B cell (primary cell): ENCODE measurements around the gene DLGAP4. TPM values are rescaled to one million over a fixed set of nuclear protein-coding genes. Genes with fewer than 3 reads are reported as not detected.

ENCODE experiments used
- ATAC-seq: fragments of 200-7000 bp; cut with Tn5 transposase; one replicate; pipeline ENCODE4 v1.10.0; 2021; ENCODE audit warnings: low read depth, mild to moderate bottlenecking, moderate number of reproducible peaks, moderate library complexity
- CTCF ChIA-PET: fragments of 350-600 bp; sonication (Branson Sonifier 250); formaldehyde crosslinking; loops from one replicate; lab custom pipeline; 2021; ENCODE audit warnings: antibody characterized with exemption, inconsistent platforms; lab: Charles Lee
- POLR2A ChIA-PET: fragments of 350-600 bp; sonication (Branson Sonifier 250); formaldehyde crosslinking; loops from one replicate; lab custom pipeline; 2021; ENCODE audit warnings: antibody characterized with exemption; lab: Charles Lee
- DNase-seq: peaks from one replicate; pipeline ENCODE4 v3.0.0; 2013
- H2AFZ ChIP-seq: 2 replicates; pipeline ENCODE4 v1.6.1; 2012; ENCODE audit warnings: mild to moderate bottlenecking, low read depth, low read length; ENCODE audit not compliant: insufficient read depth, poor library complexity, severe bottlenecking
- H3K27ac ChIP-seq, 2 donors: 1 replicate in 1 of 2; 2 replicates in 1 of 2; pipeline ENCODE4 v1.5.1; 2012 to 2013; ENCODE audit warnings: low read length in 2 of 2, mild to moderate bottlenecking in 2 of 2, moderate library complexity in 1 of 2
- H3K27me3 ChIP-seq, 4 experiments: fragments of 200-600 bp in 1 of 4; sonication (generic) in 1 of 4; replicated peaks in 1 of 4; 1 replicate in 2 of 4; 2 replicates in 2 of 4; pipeline versions ENCODE4 v1.6.1 to v1.7.0; 2013 to 2016; ENCODE audit warnings: low read length in 3 of 4, mild to moderate bottlenecking in 2 of 4, mixed read lengths in 1 of 4, moderate library complexity in 1 of 4; ENCODE audit not compliant: insufficient read depth in 4 of 4, control insufficient read depth in 3 of 4; ENCODE audit errors: control extremely low read depth in 1 of 4
- H3K36me3 ChIP-seq, 2 experiments: replicated peaks in 1 of 2; 1 replicate in 1 of 2; 2 replicates in 1 of 2; pipeline versions ENCODE4 v1.6.1 to v1.7.1; 2013; ENCODE audit warnings: low read length in 1 of 2; ENCODE audit not compliant: insufficient read depth in 2 of 2, control insufficient read depth in 1 of 2; ENCODE audit errors: control extremely low read depth in 1 of 2, extremely low read depth in 1 of 2
- H3K4me1 ChIP-seq, 2 donors: fragments of 200-600 bp in 1 of 2; sonication (generic) in 1 of 2; 1 replicate in 1 of 2; 2 replicates in 1 of 2; pipeline versions ENCODE4 v1.5.1 to v1.6.1; 2013 to 2017; ENCODE audit warnings: low read length in 2 of 2; ENCODE audit not compliant: control insufficient read depth in 2 of 2, insufficient read depth in 2 of 2
- H3K4me2 ChIP-seq: replicated peaks from 2 replicates; pipeline ENCODE3; 2012; ENCODE audit warnings: mild to moderate bottlenecking, low read depth, low read length; ENCODE audit not compliant: poor library complexity, severe bottlenecking
- H3K4me3 ChIP-seq, 5 experiments: fragments of 200-600 bp in 1 of 5; sonication (generic) in 1 of 5; 1 replicate in 3 of 5; 2 replicates in 2 of 5; pipeline versions ENCODE4 v1.5.1 to v1.7.0; 2011 to 2016; ENCODE audit warnings: low read length in 4 of 5, mild to moderate bottlenecking in 4 of 5, low read depth in 2 of 5, control low read depth in 1 of 5, moderate library complexity in 1 of 5; ENCODE audit not compliant: insufficient read depth in 1 of 5; ENCODE audit errors: control extremely low read depth in 1 of 5, extremely low read depth in 1 of 5
- H3K79me2 ChIP-seq: fragments of 200-600 bp; sonication (generic); one replicate; pipeline ENCODE4 v1.6.0; 2016; ENCODE audit warnings: low read length; ENCODE audit not compliant: control insufficient read depth, insufficient read depth
- H3K9ac ChIP-seq: fragments of 200-600 bp; sonication (generic); 2 replicates; pipeline ENCODE4 v1.6.1; 2017; ENCODE audit warnings: mild to moderate bottlenecking, low read length, moderate library complexity
- H3K9me3 ChIP-seq, 3 donors: one replicate each; pipeline versions ENCODE4 v1.6.1 to v1.7.1; 2013; ENCODE audit warnings: low read length in 2 of 3; ENCODE audit not compliant: control insufficient read depth in 2 of 3, insufficient read depth in 1 of 3; ENCODE audit errors: control extremely low read depth in 1 of 3
- H4K20me1 ChIP-seq: 2 replicates; pipeline ENCODE4 v1.6.0; 2012; ENCODE audit warnings: mild to moderate bottlenecking, low read length; ENCODE audit not compliant: insufficient read depth, control insufficient read depth, poor library complexity, severe bottlenecking
- H3K27ac Mint-ChIP-seq: one replicate; pipeline ENCODE4 v1.8.0; 2021; ENCODE audit warnings: mixed read lengths
- H3K27me3 Mint-ChIP-seq: one replicate; pipeline ENCODE4 v1.8.0; 2021; ENCODE audit warnings: mixed read lengths
- H3K4me1 Mint-ChIP-seq: one replicate; pipeline ENCODE4 v1.8.0; 2021; ENCODE audit warnings: mixed read lengths
- H3K4me3 Mint-ChIP-seq: one replicate; pipeline ENCODE4 v1.8.0; 2021; ENCODE audit warnings: mixed read lengths
- H3K9me3 Mint-ChIP-seq: one replicate; pipeline ENCODE4 v1.8.0; 2022; ENCODE audit warnings: mixed read lengths; ENCODE audit not compliant: insufficient read depth
- EZH2 ChIP-seq: IDR thresholded peaks from 2 replicates; pipeline ENCODE4 v1.6.1; 2012; ENCODE audit warnings: borderline replicate concordance, low read depth, mild to moderate bottlenecking, moderate library complexity, low read length; ENCODE audit not compliant: insufficient read depth, poor library complexity, severe bottlenecking
- WGBS: methylation state at CpG from one replicate; pipeline ENCODE4 v1.1.5; 2013; ENCODE audit warnings: missing lambda C conversion rate; ENCODE audit not compliant: insufficient coverage; 5-methylcytosine and 5-hydroxymethylcytosine counted together
- intact Hi-C: fragments of 100-400 bp; cut with micrococcal nuclease; formaldehyde crosslinking; loops from one replicate; pipeline ENCODE4 v1.10.0; 2022
- polyA plus RNA-seq: library from polyadenylated mRNA; depleted of rRNA; stranded (reverse); fragments of >200 nt; gene quantifications from 2 replicates; pipeline ENCODE4 v1.2.3, GENCODE V29; 2012
- total RNA-seq, 2 donors: library from RNA; stranded (reverse); fragments of 120-200 nt in 1 of 2; gene quantifications; 1 replicate in 1 of 2; 2 replicates in 1 of 2; pipeline versions ENCODE4 v1.2.3 to v1.2.4, GENCODE V29; 2013 to 2022
- TF ChIP-seq, protein P1 (sequence below): fragments of 200-600 bp; IDR thresholded peaks from one replicate; pipeline ENCODE4 v1.8.0; 2022; ENCODE audit warnings: antibody characterized with exemption, mild to moderate bottlenecking

Gene DLGAP4
- total and polyA plus RNA-seq, 2 donors (not counting 1 experiment from before 2014, with no cell fraction given), result 68.8 to 87.8 TPM

DNA sequence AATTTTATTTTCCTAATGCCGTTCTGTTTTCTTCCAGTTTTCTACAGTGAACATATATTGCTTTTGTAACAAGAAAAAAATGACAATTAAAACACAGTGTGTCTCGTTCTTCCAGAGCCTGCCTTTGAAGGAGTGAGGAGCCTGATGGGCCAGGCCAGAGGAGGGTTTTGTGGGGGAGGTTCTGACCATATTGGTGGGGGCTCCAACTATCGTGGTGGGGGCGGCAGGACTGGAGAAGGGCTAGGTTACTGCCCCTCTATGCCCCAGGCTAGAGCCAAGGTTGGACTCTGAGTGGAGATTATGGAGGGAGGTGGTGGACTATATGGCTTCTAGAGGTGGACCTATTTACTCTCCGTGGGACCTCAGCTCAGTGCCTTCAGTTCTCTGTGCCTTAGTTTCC is 24.0 kb downstream of the DLGAP4 start:
- no peak overlapping the region for H3K4me3 Mint-ChIP-seq
- WGBS, result 93% methylated on average over 4 of the region's 5 CpGs
- peaks cover 34% of the 10 kb centered on the region for H3K27me3 Mint-ChIP-seq

DNA sequence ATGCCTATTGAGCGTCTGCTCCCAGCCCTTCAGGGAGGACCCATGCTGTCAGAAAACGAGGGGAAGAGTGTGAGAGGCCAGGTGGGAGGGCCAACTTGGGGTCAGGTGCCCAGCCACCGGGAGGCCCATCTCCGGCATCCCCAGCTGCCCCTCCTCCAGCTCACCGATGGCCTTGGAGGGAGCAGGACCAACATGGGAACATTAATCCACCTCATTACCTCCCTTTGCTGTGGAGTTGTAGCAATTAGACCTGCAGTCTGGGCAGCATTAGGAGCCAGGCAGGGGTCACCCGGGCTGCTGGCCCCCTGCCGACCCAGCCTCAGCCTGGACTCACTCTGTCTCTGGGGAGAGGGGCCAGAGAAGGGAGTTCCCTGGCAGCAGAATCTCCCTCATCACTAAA is 25.1 kb downstream of the DLGAP4 start:
- Mint-ChIP-seq H3K4me1 (no peaks in the 10 kb centered on the region), H3K4me3 (no peak overlapping the region), H3K9me3 (peaks cover under 1% of the 10 kb centered on the region), H3K27me3 (peaks cover 43% of the 10 kb centered on the region), H3K27ac (no peak overlapping the region)
- H2AFZ ChIP-seq, result no peak overlapping the region
- no peaks in the 10 kb centered on the region for H3K36me3 ChIP-seq
- no peak overlapping the region for H3K4me2 ChIP-seq
- no peak overlapping the region for H3K9ac ChIP-seq
- ChIA-PET POLR2A (no interaction called here), CTCF (no interaction called here)
- TF ChIP-seq, protein P1, sequence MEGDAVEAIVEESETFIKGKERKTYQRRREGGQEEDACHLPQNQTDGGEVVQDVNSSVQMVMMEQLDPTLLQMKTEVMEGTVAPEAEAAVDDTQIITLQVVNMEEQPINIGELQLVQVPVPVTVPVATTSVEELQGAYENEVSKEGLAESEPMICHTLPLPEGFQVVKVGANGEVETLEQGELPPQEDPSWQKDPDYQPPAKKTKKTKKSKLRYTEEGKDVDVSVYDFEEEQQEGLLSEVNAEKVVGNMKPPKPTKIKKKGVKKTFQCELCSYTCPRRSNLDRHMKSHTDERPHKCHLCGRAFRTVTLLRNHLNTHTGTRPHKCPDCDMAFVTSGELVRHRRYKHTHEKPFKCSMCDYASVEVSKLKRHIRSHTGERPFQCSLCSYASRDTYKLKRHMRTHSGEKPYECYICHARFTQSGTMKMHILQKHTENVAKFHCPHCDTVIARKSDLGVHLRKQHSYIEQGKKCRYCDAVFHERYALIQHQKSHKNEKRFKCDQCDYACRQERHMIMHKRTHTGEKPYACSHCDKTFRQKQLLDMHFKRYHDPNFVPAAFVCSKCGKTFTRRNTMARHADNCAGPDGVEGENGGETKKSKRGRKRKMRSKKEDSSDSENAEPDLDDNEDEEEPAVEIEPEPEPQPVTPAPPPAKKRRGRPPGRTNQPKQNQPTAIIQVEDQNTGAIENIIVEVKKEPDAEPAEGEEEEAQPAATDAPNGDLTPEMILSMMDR, result no peak
- no peak for TF ChIP-seq EZH2
- 31% methylated on average over 2 of the region's 7 CpGs for WGBS
- H3K27me3 ChIP-seq, result peaks cover 0 to 36% (median 0%) of the 10 kb centered on the region in 4 experiments
- H3K79me2 ChIP-seq, result no peaks in the 10 kb centered on the region
- DNase-seq (no peak), ATAC-seq (no peak)
- intact Hi-C loops, result no loop called here
- H3K4me1 ChIP-seq, result no peaks in the 10 kb centered on the region
- H3K4me3 ChIP-seq, result no peak overlapping the region
- no peak overlapping the region for H3K27ac ChIP-seq
- no peaks in the 10 kb centered on the region for H4K20me1 ChIP-seq
- peaks cover 0 to 24% (median 0%) of the 10 kb centered on the region in 3 donors for H3K9me3 ChIP-seq

More for the DNA sequence above, 24.0 kb downstream of the DLGAP4 start:
- Mint-ChIP-seq H3K9me3 (peaks cover 6% of the 10 kb centered on the region), H3K27ac (no peak overlapping the region), H3K4me1 (no peaks in the 10 kb centered on the region)
- TF ChIP-seq, protein P1, result no peak
- no peak for TF ChIP-seq EZH2
- DNase-seq (no peak), ATAC-seq (no peak)
- no peaks in the 10 kb centered on the region for H3K4me1 ChIP-seq
- no peaks in the 10 kb centered on the region for H3K36me3 ChIP-seq
- no peaks in the 10 kb centered on the region for H3K79me2 ChIP-seq
- H3K9ac ChIP-seq, result no peak overlapping the region
- ChIA-PET CTCF (interaction anchor here (0.6 kb wide), 1 partner anchor 72 kb away, joined by 3 read pairs; no protein-coding TSS in a partner anchor), POLR2A (no interaction called here)
- no peak overlapping the region for H3K4me3 ChIP-seq
- H3K27ac ChIP-seq, result no peak overlapping the region
- no peak overlapping the region for H3K4me2 ChIP-seq
- H3K9me3 ChIP-seq, result peaks cover 1 to 23% (median 3%) of the 10 kb centered on the region in 3 donors
- H2AFZ ChIP-seq, result no peak overlapping the region
- no peaks in the 10 kb centered on the region for H4K20me1 ChIP-seq
- intact Hi-C loops, result no loop called here
- peaks cover 0 to 26% (median 0%) of the 10 kb centered on the region in 4 experiments for H3K27me3 ChIP-seq
